Measurements from ENCODE around the gene EXOC6.
A peak's percentile ranks its signal among the peaks of the same experiment; 100 is the strongest.

EXOC6 gene

DNA sequence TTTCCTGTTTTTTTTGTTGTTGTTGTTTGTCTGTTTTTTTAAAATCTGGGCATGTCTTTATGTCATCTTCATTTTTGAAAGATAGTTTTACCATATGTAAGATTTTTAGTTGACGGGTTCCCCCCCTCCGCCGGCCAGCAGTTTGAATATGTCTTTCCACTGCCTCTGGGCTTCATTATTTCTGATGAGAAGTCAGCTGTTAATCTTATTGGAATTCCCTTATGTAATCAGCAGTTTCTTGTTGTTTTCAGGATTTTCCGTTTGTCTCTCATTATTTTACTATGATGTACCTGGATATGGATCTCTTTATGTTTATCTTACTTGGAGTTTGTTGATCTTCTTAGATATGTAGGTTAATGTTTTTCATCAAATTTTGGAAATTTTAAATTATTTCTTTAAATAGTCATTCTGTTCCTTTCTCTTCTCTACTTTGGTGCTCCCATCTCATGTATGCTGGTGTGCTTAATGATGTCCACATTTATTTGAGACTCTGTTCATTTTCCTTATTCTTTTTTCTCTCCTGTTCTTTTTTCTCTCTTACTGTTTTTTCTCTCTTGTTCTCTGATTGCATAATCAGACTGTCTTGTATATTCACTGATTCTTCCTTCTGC, 9.7 kb downstream of the EXOC6 start (continued):
- TF ChIP-seq, protein P1, sequence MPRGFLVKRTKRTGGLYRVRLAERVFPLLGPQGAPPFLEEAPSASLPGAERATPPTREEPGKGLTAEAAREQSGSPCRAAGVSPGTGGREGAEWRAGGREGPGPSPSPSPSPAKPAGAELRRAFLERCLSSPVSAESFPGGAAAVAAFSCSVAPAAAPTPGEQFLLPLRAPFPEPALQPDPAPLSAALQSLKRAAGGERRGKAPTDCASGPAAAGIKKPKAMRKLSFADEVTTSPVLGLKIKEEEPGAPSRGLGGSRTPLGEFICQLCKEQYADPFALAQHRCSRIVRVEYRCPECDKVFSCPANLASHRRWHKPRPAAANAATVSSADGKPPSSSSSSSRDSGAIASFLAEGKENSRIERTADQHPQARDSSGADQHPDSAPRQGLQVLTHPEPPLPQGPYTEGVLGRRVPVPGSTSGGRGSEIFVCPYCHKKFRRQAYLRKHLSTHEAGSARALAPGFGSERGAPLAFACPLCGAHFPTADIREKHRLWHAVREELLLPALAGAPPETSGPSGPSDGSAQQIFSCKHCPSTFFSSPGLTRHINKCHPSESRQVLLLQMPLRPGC (tag by site-specific recombination; IDR thresholded peaks at IDR 0.05): no peak
- no peak for TF ChIP-seq ZNF214 (tag by site-specific recombination; IDR thresholded peaks at IDR 0.05; ENCODE audit: borderline replicate concordance)
- TF ChIP-seq ZNF501 (tag by site-specific recombination; IDR thresholded peaks at IDR 0.05): no peak
- no peak for TF ChIP-seq ZNF701 (tag by site-specific recombination; IDR thresholded peaks at IDR 0.05)
- TF ChIP-seq ZBTB48 (tag by site-specific recombination; IDR thresholded peaks at IDR 0.05): no peak
- no peak for TF ChIP-seq ZNF223 (tag by site-specific recombination; IDR thresholded peaks at IDR 0.05)
- no peak for TF ChIP-seq ZNF664 (tag by site-specific recombination; IDR thresholded peaks at IDR 0.05)
- TF ChIP-seq ZNF529 (tag by site-specific recombination; IDR thresholded peaks at IDR 0.05; ENCODE audit: insufficient replicate concordance): peak; percentile 64
- TF ChIP-seq, protein P2, sequence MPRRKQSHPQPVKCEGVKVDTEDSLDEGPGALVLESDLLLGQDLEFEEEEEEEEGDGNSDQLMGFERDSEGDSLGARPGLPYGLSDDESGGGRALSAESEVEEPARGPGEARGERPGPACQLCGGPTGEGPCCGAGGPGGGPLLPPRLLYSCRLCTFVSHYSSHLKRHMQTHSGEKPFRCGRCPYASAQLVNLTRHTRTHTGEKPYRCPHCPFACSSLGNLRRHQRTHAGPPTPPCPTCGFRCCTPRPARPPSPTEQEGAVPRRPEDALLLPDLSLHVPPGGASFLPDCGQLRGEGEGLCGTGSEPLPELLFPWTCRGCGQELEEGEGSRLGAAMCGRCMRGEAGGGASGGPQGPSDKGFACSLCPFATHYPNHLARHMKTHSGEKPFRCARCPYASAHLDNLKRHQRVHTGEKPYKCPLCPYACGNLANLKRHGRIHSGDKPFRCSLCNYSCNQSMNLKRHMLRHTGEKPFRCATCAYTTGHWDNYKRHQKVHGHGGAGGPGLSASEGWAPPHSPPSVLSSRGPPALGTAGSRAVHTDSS (tag by site-specific recombination; IDR thresholded peaks at IDR 0.05): no peak
- TF ChIP-seq, protein P3, sequence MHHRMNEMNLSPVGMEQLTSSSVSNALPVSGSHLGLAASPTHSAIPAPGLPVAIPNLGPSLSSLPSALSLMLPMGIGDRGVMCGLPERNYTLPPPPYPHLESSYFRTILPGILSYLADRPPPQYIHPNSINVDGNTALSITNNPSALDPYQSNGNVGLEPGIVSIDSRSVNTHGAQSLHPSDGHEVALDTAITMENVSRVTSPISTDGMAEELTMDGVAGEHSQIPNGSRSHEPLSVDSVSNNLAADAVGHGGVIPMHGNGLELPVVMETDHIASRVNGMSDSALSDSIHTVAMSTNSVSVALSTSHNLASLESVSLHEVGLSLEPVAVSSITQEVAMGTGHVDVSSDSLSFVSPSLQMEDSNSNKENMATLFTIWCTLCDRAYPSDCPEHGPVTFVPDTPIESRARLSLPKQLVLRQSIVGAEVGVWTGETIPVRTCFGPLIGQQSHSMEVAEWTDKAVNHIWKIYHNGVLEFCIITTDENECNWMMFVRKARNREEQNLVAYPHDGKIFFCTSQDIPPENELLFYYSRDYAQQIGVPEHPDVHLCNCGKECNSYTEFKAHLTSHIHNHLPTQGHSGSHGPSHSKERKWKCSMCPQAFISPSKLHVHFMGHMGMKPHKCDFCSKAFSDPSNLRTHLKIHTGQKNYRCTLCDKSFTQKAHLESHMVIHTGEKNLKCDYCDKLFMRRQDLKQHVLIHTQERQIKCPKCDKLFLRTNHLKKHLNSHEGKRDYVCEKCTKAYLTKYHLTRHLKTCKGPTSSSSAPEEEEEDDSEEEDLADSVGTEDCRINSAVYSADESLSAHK (tag by site-specific recombination; IDR thresholded peaks at IDR 0.05): no peak
- TF ChIP-seq ZFP3 (tag by site-specific recombination; IDR thresholded peaks at IDR 0.05; ENCODE audit: low read depth): no peak
- TF ChIP-seq ZNF530 (tag by site-specific recombination; IDR thresholded peaks at IDR 0.05; ENCODE audit: low read depth): no peak

DNA sequence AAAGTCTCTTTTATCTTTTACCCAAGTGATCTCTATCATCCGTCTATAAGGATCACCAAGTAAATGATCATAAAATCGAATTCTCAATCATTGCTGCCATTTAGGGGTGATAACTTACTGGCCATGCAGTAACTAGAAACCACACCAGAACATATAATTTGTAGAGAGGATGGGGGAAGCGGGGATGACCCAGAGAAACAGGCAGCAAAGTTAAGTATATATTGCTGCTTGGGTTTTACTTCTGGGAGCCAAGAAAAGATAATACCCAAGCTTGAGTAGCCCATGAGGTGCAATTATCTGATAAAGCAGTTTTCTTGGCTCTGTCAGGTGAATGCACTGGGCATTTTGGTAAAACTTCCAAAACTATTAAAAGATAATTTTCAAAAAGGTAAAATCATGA, 18.9 kb downstream of the EXOC6 start:
- ChIA-PET POLR2A (interaction anchor here (1.0 kb wide), 1 partner anchor 19 kb away, joined by 5 read pairs; the partner anchor contains the start of gene EXOC6), CTCF (interaction anchor here (0.6 to 2.7 kb wide), 5 partner anchors 9 to 345 kb away, joined by 3 to 13 read pairs (median 5); no protein-coding TSS in a partner anchor)
- Histone ChIP-seq H3K4me3 (ENCODE audit: low read depth, low read length) (no peak overlapping the region), H3K9me3 (ENCODE audit: control insufficient read depth, insufficient read depth, low read depth, low read length) (no peaks in the 10 kb centered on the region), H3K27ac (ENCODE audit: extremely low read depth, low read depth, low read length) (no peak overlapping the region), H3K4me1 (ENCODE audit: control insufficient read depth, insufficient read depth, low read length) (peaks cover 8% of the 10 kb centered on the region), H3K36me3 (ENCODE audit: control insufficient read depth in 2 of 2, insufficient read depth in 1 of 2, low read length in 2 of 2) (no peaks in the 10 kb centered on the region; a peak in 2 of 3 replicates)
- TF ChIP-seq ZNF184 (tag by site-specific recombination; IDR thresholded peaks at IDR 0.05) (no peak), ZNF624 (tag by site-specific recombination; IDR thresholded peaks at IDR 0.05) (no peak), ZBTB1 (tag by site-specific recombination; IDR thresholded peaks at IDR 0.05) (no peak), OSR2 (tag by site-specific recombination; IDR thresholded peaks at IDR 0.05) (no peak), ZBTB20 (tag by site-specific recombination; IDR thresholded peaks at IDR 0.05) (no peak), SP7 (tag by site-specific recombination; IDR thresholded peaks at IDR 0.05) (peak; percentile 82), WT1 (tag by site-specific recombination; IDR thresholded peaks at IDR 0.05) (no peak), RBAK (tag by site-specific recombination; IDR thresholded peaks at IDR 0.05) (no peak), ZNF132 (tag by site-specific recombination; IDR thresholded peaks at IDR 0.05; ENCODE audit: borderline replicate concordance) (no peak), ZNF211 (tag by site-specific recombination; IDR thresholded peaks at IDR 0.05; ENCODE audit: low read depth) (no peak), ZEB2 (tag by site-specific recombination; IDR thresholded peaks at IDR 0.05) (no peak), FEZF1 (tag by site-specific recombination; IDR thresholded peaks at IDR 0.05) (no peak), MEIS1 (CRISPR knock-in tag; IDR thresholded peaks at IDR 0.05; ENCODE audit: borderline replicate concordance) (no peak), ZNF404 (tag by site-specific recombination; IDR thresholded peaks at IDR 0.05) (no peak), ZNF510 (tag by site-specific recombination; IDR thresholded peaks at IDR 0.05; ENCODE audit: insufficient replicate concordance) (no peak)
- TF ChIP-seq, protein P4, sequence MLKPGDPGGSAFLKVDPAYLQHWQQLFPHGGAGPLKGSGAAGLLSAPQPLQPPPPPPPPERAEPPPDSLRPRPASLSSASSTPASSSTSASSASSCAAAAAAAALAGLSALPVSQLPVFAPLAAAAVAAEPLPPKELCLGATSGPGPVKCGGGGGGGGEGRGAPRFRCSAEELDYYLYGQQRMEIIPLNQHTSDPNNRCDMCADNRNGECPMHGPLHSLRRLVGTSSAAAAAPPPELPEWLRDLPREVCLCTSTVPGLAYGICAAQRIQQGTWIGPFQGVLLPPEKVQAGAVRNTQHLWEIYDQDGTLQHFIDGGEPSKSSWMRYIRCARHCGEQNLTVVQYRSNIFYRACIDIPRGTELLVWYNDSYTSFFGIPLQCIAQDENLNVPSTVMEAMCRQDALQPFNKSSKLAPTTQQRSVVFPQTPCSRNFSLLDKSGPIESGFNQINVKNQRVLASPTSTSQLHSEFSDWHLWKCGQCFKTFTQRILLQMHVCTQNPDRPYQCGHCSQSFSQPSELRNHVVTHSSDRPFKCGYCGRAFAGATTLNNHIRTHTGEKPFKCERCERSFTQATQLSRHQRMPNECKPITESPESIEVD (tag by site-specific recombination; IDR thresholded peaks at IDR 0.05): 0 out of 2 replicates have a peak, but pooled peaks have one; percentile 25
- TF ChIP-seq, protein P5, sequence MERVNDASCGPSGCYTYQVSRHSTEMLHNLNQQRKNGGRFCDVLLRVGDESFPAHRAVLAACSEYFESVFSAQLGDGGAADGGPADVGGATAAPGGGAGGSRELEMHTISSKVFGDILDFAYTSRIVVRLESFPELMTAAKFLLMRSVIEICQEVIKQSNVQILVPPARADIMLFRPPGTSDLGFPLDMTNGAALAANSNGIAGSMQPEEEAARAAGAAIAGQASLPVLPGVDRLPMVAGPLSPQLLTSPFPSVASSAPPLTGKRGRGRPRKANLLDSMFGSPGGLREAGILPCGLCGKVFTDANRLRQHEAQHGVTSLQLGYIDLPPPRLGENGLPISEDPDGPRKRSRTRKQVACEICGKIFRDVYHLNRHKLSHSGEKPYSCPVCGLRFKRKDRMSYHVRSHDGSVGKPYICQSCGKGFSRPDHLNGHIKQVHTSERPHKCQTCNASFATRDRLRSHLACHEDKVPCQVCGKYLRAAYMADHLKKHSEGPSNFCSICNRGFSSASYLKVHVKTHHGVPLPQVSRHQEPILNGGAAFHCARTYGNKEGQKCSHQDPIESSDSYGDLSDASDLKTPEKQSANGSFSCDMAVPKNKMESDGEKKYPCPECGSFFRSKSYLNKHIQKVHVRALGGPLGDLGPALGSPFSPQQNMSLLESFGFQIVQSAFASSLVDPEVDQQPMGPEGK (tag by site-specific recombination; IDR thresholded peaks at IDR 0.05): no peak

Data from HEK293 (cell line).